HL-60/S4 (cell line): ENCODE data around the gene GNG8.

Experiments used
- in situ Hi-C: fragments of 300-500 bp; cut with MboI; formaldehyde crosslinking; loops from 2 replicates; pipeline ENCODE4 v1.14.3; 2022; ENCODE audit warnings: low sequenced_read_pairs

The GNG8 gene

DNA sequence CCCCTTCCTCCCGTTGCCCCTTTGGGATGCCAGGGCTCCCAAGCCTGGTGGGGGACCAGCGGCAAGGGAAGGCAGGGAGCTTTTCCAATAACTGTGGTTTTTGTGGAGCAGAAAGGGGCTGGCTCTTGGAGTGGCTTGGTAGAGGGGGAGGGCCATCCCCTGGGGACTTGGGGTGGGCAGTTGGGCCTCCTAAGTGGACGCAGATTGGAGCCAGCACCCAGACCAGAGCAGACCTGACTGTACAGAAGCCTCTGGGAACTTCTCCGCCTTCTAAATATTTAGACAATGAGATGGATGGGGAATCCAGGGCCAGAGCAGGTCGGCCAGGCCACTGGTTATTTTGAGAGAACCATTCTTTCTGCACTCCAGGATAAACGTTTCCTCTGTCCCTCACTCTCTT is 15.3 kb downstream of the GNG8 start:
- in situ Hi-C loops = no loop called here

GRCh38 chr19:46620267-46620666 is 15.7 kb downstream of the GNG8 start:
- in situ Hi-C loops = no loop called here

DNA sequence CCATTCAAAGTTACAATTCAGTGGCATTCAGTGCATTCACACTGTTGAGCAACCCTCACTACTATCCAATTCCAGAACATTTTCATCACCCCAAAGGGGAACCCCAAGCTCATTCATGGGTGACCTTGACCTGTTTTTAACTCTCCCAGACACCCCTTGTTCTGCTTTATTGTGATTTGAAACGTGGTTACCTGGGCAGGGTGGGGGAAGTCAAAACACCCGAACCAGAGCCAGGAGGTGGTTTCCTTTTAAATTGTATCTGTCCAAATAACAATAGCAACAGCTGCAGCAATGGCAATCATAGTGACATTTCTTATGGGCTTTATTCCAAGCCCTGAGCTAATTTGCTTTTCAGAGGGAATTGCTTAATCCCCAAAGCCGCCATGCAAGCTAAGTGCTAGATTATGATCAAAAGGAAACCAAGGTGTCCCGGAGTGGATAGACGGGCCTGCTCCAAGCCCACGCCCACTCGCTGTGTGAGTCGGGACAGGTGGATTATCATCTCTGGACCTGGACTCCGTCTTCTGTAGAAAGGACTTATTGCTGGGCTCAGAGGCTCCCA is 17.3 kb downstream of the GNG8 start:
- in situ Hi-C loops = no loop called here

- in situ Hi-C loops = no loop called here
Measured at GRCh38 chr19:46617601-46618000, 18.4 kb downstream of the GNG8 start.

GRCh38 chr19:46616631-46617322 is 19.2 kb downstream of the GNG8 start:
- in situ Hi-C loops = no loop called here

- in situ Hi-C loops = no loop called here
Measured at GRCh38 chr19:46615966-46616365, 20.0 kb downstream of the GNG8 start.

DNA sequence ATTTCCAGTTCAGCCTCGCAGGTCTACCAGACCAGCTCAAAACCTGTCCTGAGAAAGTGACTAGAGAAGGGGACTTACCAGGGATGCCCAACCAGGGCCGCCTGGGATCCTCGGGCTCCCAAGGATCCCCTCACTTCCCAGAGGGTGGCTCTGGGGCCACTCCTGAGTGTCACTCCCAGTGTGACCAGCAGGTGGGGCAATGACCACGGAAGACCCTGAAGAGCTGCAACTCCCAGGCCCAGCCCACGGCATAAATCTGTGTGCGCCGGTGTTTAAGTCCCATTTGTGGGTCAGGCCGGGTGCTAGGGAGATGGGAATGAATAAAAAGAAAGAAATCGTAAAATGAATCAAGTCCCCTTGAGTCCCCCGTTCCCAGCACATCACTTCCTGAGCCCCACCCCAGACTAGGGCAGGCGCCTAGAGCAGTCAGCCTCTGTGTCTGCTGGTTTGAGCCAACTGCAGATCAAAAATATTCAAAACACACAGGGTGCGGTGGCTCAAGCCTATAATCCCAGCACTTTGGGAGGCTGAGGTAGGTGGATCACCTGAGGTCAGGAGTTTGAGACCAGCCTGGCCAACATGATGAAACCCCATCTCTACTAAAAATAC is 21.8 kb downstream of the GNG8 start:
- in situ Hi-C loops = loop anchor here (5.0 kb wide), 1 partner anchor 53 kb away; no protein-coding TSS in a partner anchor

- in situ Hi-C loops = loop anchor here (5.0 kb wide), 1 partner anchor 54 kb away; no protein-coding TSS in a partner anchor
Measured at GRCh38 chr19:46613525-46613924, 22.5 kb downstream of the GNG8 start.

DNA sequence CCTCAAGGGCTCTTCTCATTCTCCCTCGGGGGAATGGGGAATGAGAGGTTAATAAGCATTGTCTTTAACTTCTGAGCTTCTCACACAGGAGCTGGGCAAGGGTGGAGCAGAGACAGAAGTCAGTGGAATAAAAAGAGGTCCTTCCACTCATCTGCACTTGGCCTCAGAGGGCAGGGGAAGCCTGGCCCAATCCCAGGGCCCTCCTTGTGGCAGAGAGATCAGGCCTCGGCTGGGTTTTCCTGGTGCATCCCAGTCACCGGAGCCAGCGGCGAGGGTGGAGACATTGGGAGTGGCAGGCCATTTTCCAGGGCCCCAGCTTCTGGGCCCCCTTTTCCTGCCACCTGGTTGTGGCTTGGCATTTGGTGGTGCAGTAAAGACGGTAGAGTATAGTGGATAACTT is 24.2 kb downstream of the GNG8 start:
- in situ Hi-C loops = loop anchor here (5.0 kb wide), 1 partner anchor 56 kb away; no protein-coding TSS in a partner anchor

DNA sequence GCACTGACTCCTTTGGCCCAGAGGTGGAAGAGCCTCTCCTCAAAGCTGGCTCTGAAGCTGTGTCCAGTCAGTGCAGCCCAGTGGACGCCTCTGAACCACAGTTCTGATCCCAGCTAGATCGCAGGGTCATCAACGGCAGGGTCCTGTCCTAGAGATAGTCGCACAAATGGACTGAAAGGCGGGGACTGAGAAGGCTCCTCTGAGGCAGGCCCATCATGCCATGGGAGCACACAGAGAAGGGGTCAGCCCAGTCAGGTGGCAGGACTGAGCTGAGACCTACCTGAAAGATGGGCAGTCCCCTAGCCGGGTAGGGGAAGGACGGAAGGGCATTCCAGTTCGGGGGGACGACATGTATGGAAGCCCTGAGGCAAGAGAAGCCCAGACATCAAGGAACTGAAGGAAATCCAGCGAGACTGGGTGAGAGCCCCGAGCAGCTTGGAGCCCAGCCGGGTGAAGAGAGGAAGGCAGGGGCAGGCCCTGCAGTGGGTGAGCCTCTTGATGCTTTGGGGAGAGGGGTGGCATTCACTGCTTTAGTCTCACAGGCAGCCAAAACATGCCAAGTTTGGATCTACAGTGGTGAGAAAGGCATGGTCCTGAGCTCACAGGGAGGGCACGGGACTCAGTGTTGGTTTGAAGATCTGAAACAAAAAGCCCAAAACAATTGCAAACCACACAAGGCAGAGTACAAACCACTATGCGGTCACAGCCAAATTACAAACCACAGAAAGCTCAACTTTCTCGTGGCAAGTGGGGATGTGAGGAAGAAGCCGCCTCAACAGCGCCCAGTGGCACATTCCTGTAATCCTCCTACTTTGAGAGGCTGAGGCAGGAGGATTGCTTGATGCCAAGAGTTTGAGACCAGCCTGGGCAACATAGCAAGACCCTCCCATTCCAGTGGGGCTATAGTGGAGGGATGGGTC is 24.9 kb downstream of the GNG8 start:
- in situ Hi-C loops = loop anchor here (5.0 kb wide), 1 partner anchor 56 kb away; no protein-coding TSS in a partner anchor

DNA sequence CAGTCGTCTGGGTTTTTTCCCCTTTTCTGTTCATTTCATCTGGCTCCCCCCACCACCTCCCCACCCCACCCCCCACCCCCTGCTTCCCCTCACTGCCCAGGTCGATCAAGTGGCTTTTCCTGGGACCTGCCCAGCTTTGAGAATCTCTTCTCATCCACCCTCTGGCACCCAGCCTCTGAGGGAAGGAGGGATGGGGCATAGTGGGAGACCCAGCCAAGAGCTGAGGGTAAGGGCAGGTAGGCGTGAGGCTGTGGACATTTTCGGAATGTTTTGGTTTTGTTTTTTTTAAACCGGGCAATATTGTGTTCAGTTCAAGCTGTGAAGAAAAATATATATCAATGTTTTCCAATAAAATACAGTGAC is 25.6 kb downstream of the GNG8 start:
- in situ Hi-C loops = loop anchor here (5.0 kb wide), 1 partner anchor 57 kb away; no protein-coding TSS in a partner anchor

DNA sequence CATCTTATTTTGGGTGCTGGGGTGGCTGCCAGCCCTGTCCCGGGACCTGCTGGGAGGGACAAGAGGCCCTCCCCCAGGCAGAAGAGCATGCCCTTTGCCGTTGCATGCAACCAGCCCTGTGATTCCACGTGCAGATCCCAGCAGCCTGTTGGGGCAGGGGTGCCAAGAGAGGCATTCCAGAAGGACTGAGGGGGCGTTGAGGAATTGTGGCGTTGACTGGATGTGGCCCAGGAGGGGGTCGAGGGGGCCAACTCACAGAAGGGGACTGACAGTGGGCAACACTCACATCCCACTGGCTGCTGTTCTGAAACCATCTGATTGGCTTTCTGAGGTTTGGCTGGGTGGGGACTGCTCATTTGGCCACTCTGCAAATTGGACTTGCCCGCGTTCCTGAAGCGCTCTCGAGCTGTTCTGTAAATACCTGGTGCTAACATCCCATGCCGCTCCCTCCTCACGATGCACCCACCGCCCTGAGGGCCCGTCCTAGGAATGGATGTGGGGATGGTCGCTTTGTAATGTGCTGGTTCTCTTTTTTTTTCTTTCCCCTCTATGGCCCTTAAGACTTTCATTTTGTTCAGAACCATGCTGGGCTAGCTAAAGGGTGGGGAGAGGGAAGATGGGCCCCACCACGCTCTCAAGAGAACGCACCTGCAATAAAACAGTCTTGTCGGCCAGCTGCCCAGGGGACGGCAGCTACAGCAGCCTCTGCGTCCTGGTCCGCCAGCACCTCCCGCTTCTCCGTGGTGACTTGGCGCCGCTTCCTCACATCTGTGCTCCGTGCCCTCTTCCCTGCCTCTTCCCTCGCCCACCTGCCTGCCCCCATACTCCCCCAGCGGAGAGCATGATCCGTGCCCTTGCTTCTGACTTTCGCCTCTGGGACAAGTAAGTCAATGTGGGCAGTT is 26.2 kb downstream of the GNG8 start:
- in situ Hi-C loops = loop anchor here (5.0 kb wide), 1 partner anchor 58 kb away; no protein-coding TSS in a partner anchor

DNA sequence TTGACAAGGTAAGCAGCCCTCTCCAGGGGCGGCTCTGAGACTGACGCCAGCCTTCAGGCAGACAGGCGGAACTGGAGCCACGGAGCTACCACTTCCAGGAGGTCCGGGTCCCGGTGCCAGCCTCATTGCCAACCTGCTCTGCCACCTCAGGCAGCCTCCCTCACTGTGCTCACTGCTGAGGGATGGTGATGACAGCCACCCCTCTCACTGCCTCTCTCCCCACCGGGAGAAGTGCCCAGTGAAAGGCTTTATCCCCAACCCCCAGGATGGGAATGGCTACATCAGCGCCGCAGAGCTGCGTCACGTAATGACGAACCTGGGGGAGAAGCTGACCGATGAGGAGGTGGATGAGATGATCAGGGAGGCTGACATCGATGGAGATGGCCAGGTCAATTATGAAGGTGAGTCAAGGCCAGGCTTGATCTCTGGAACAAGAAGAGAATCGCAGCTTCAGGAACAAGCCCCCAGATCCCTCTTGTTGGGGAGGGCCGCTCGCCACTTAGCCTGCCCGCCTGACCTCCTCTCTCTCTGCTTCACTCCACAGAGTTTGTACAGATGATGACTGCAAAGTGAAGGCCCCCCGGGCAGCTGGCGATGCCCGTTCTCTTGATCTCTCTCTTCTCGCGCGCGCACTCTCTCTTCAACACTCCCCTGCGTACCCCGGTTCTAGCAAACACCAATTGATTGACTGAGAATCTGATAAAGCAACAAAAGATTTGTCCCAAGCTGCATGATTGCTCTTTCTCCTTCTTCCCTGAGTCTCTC is 27.2 kb downstream of the GNG8 start:
- in situ Hi-C loops = no loop called here

- in situ Hi-C loops = no loop called here
Measured at GRCh38 chr19:46608178-46608577, 27.8 kb downstream of the GNG8 start.

GRCh38 chr19:46607448-46607841 is 28.6 kb downstream of the GNG8 start:
- in situ Hi-C loops = no loop called here

GRCh38 chr19:46606681-46607447 is 29.1 kb downstream of the GNG8 start:
- in situ Hi-C loops = no loop called here

GRCh38 chr19:46606019-46606418 is 30.0 kb downstream of the GNG8 start:
- in situ Hi-C loops = no loop called here

- in situ Hi-C loops = no loop called here
Measured at GRCh38 chr19:46605356-46605821, 30.6 kb downstream of the GNG8 start.
